ENCODE data around the gene ADIPOR1. TPM values are rescaled to one million over a fixed set of nuclear protein-coding genes. Genes with fewer than 3 reads are reported as not detected.
A peak's percentile ranks its signal among the peaks of the same experiment; 100 is the strongest.

Gene ADIPOR1
- total RNA-seq, 1 donor from 2014 or later = 126 TPM

- Histone ChIP-seq H3K9me3 (no peaks in the 10 kb centered on the region), H3K27ac (no peak overlapping the region), H3K4me3 (no peak overlapping the region), H3K27me3 (no peaks in the 10 kb centered on the region), H3K4me1 (no peaks in the 10 kb centered on the region), H3K36me3 (no peaks in the 10 kb centered on the region)
- TF ChIP-seq, protein P1, sequence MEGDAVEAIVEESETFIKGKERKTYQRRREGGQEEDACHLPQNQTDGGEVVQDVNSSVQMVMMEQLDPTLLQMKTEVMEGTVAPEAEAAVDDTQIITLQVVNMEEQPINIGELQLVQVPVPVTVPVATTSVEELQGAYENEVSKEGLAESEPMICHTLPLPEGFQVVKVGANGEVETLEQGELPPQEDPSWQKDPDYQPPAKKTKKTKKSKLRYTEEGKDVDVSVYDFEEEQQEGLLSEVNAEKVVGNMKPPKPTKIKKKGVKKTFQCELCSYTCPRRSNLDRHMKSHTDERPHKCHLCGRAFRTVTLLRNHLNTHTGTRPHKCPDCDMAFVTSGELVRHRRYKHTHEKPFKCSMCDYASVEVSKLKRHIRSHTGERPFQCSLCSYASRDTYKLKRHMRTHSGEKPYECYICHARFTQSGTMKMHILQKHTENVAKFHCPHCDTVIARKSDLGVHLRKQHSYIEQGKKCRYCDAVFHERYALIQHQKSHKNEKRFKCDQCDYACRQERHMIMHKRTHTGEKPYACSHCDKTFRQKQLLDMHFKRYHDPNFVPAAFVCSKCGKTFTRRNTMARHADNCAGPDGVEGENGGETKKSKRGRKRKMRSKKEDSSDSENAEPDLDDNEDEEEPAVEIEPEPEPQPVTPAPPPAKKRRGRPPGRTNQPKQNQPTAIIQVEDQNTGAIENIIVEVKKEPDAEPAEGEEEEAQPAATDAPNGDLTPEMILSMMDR (IDR thresholded peaks at IDR 0.05) = no peak
- intact Hi-C loops (cut with DNase I) = no loop called here
- ATAC-seq = no peak
- DNase-seq = no peak
Measured at GRCh38 chr1:202976633-202977032, 18.5 kb upstream of the ADIPOR1 start.

DNA sequence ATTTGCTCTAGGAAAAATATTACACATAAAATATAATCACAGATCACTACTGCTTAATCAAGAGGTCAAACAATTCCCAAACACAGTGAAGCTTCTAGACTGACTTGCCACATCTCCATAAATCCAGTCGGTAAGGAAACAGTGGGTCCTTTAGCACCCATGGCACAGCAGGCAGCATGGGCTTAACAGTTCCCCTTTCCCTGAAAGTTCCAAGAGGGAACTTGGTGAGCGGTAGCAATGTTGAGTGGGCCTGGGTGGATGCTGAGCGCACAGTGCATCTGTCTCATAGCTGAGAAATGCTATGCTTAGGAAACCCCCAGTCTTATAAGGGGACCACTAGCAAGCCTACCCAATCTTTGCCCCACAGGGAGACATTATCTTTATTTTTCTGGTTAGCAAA lies 16.7 kb upstream of the ADIPOR1 start:
- Histone ChIP-seq H3K4me1 (no peaks in the 10 kb centered on the region), H3K9me3 (no peaks in the 10 kb centered on the region), H3K36me3 (no peaks in the 10 kb centered on the region), H3K4me3 (no peak overlapping the region), H3K27ac (no peak overlapping the region), H3K27me3 (no peaks in the 10 kb centered on the region)
- ATAC-seq (no peak), DNase-seq (no peak)
- intact Hi-C loops (cut with DNase I) = no loop called here
- TF ChIP-seq, protein P1 (IDR thresholded peaks at IDR 0.05) = no peak

GRCh38 chr1:202972046-202972445 lies 13.9 kb upstream of the ADIPOR1 start:
- H3K4me1 ChIP-seq = peaks cover 12% of the 10 kb centered on the region
- DNase-seq (no peak), ATAC-seq (no peak)
- no peaks in the 10 kb centered on the region for H3K36me3 ChIP-seq
- H3K9me3 ChIP-seq = no peaks in the 10 kb centered on the region
- TF ChIP-seq, protein P1 (IDR thresholded peaks at IDR 0.05) = no peak
- H3K27ac ChIP-seq = no peak overlapping the region
- no peak overlapping the region for H3K4me3 ChIP-seq
- intact Hi-C loops (cut with DNase I) = no loop called here
- H3K27me3 ChIP-seq = no peaks in the 10 kb centered on the region

- Histone ChIP-seq H3K9me3 (no peaks in the 10 kb centered on the region), H3K4me3 (no peak overlapping the region), H3K27ac (peak overlapping the region; percentile 87), H3K36me3 (peaks cover 13% of the 10 kb centered on the region), H3K4me1 (peaks cover 22% of the 10 kb centered on the region), H3K27me3 (no peaks in the 10 kb centered on the region)
- ATAC-seq (peak; percentile 81), DNase-seq (no peak)
- intact Hi-C loops (cut with DNase I) = no loop called here
- TF ChIP-seq, protein P1 (IDR thresholded peaks at IDR 0.05) = peak; percentile 63
Measured at GRCh38 chr1:202968895-202969295, 10.8 kb upstream of the ADIPOR1 start.

GRCh38 chr1:202968351-202968750 lies 10.2 kb upstream of the ADIPOR1 start:
- DNase-seq = no peak
- H3K9me3 ChIP-seq = no peaks in the 10 kb centered on the region
- intact Hi-C loops (cut with DNase I) = no loop called here
- TF ChIP-seq, protein P1 (IDR thresholded peaks at IDR 0.05) = no peak
- H3K36me3 ChIP-seq = peaks cover 18% of the 10 kb centered on the region
- H3K4me3 ChIP-seq = no peak overlapping the region
- ATAC-seq = no peak
- no peaks in the 10 kb centered on the region for H3K27me3 ChIP-seq
- peak overlapping the region; percentile 87 for H3K27ac ChIP-seq
- H3K4me1 ChIP-seq = peaks cover 22% of the 10 kb centered on the region

- ATAC-seq = no peak
- intact Hi-C loops (cut with DNase I) = no loop called here
- Histone ChIP-seq H3K4me1 (peaks cover 22% of the 10 kb centered on the region), H3K4me3 (peak overlapping the region; percentile 92), H3K9me3 (no peaks in the 10 kb centered on the region), H3K27me3 (no peaks in the 10 kb centered on the region), H3K27ac (peak overlapping the region; percentile 87), H3K36me3 (peaks cover 24% of the 10 kb centered on the region)
- TF ChIP-seq, protein P1 (IDR thresholded peaks at IDR 0.05) = no peak
- DNase-seq = no peak
Measured at GRCh38 chr1:202967684-202968281, 9.7 kb upstream of the ADIPOR1 start.
